ENCODE measurements around the gene SIDT2. TPM values are rescaled to one million over a fixed set of nuclear protein-coding genes. Genes with fewer than 3 reads are reported as not detected.

The SIDT2 gene
- total RNA-seq, 4 donors from 2014 or later, result 38.4 to 49.4 (median 40.7) TPM

- peak overlapping the region; percentile 79 for H3K4me3 ChIP-seq (ENCODE audit: low read depth, poor library complexity, severe bottlenecking)
- no peak for TF ChIP-seq POLR2A (IDR thresholded peaks at IDR 0.05)
- no peak for TF ChIP-seq CTCF (IDR thresholded peaks at IDR 0.05)
- 2 to 4% methylated on average over 21 to 25 of the region's 27 CpGs for WGBS, 2 donors
- intact Hi-C loops (cut with DNase I; ENCODE audit: low total_unique reads), result no loop called here
- DNase-seq (ENCODE audit: low spot score in 2 of 2), result peak in 1 of 2 donors; percentile 87
Observed at GRCh38 chr11:117232911-117233409, 54.4 kb downstream of the SIDT2 start.

GRCh38 chr11:117238221-117238620 is 59.7 kb downstream of the SIDT2 start:
- 90 to 97% methylated on average over 5 of the region's 5 CpGs for WGBS, 2 donors
- TF ChIP-seq POLR2A (IDR thresholded peaks at IDR 0.05) (no peak), CTCF (IDR thresholded peaks at IDR 0.05) (no peak)
- intact Hi-C loops (cut with DNase I; ENCODE audit: low total_unique reads), result no loop called here
- DNase-seq (ENCODE audit: low spot score in 2 of 2), result no peak
- H3K4me3 ChIP-seq (ENCODE audit: low read depth, poor library complexity, severe bottlenecking), result no peak overlapping the region

- WGBS, 2 donors, result 86 to 89% methylated on average over 6 of the region's 6 CpGs
- no peak overlapping the region for H3K4me3 ChIP-seq (ENCODE audit: low read depth, poor library complexity, severe bottlenecking)
- no peak for DNase-seq (ENCODE audit: low spot score in 2 of 2)
- intact Hi-C loops (cut with DNase I; ENCODE audit: low total_unique reads), result no loop called here
- no peak for TF ChIP-seq CTCF (IDR thresholded peaks at IDR 0.05)
- no peak for TF ChIP-seq POLR2A (IDR thresholded peaks at IDR 0.05)
Observed at GRCh38 chr11:117239295-117239694, 60.8 kb downstream of the SIDT2 start.

Other genes starting within 250 kb of the SIDT2 start
- gene SIK3, start 80.3 kb upstream of the SIDT2 start, total RNA-seq, result 10 to 100 TPM; 26.7 to 37.5 (median 30.1) TPM
- gene PAFAH1B2, start 34.5 kb upstream of the SIDT2 start, total RNA-seq, result 10 to 100 TPM; 49.1 to 72.4 (median 62.5) TPM
- gene TAGLN, start 20.6 kb downstream of the SIDT2 start, total RNA-seq, result 100 to 1,000 TPM; 122 to 450 (median 233) TPM
- 10 to 100 TPM; 37.6 to 83.2 (median 56.0) TPM for gene PCSK7, start 53.3 kb downstream of the SIDT2 start, total RNA-seq
- gene RNF214, start 53.9 kb downstream of the SIDT2 start, total RNA-seq, result 10 to 100 TPM in 1 of 4 donors, 1 to 10 TPM in 3; 7.4 to 11.3 (median 9.5) TPM
- gene BACE1-AS, start 112.6 kb downstream of the SIDT2 start, total RNA-seq, result 1 to 10 TPM; 2.7 to 5.8 (median 4.2) TPM
- gene BACE1, start 137.5 kb downstream of the SIDT2 start, total RNA-seq, result 10 to 100 TPM in 3 of 4 donors, 1 to 10 TPM in 1; 9.1 to 31.6 (median 19.1) TPM
- gene CEP164, start 149.1 kb downstream of the SIDT2 start, total RNA-seq, result 10 to 100 TPM; 11.3 to 45.1 (median 15.2) TPM